WTC11 (cell line): ENCODE results near the gene TPT1. TPM values are rescaled to one million over a fixed set of nuclear protein-coding genes. Genes with fewer than 3 reads are reported as not detected.

Experiments
- ATAC-seq: fragments of 200-7000 bp; cut with Tn5 transposase; 2 replicates; pipeline ENCODE4 v1.10.0; 2021; ENCODE audit warnings: mild to moderate bottlenecking, moderate library complexity
- CTCF ChIA-PET: fragments of 300-600 bp; sonication (Branson Sonifier 250); formaldehyde crosslinking; loops from one replicate; lab custom pipeline; 2021; ENCODE audit warnings: antibody characterized with exemption; lab: Charles Lee
- POLR2A ChIA-PET: fragments of 350-600 bp; sonication (Branson Sonifier 250); formaldehyde crosslinking; loops from one replicate; lab custom pipeline; 2021; ENCODE audit warnings: antibody characterized with exemption; lab: Charles Lee
- DNase-seq: peaks from one replicate; pipeline ENCODE4 v3.0.0; 2021; ENCODE audit warnings: low spot score
- H3K27ac Mint-ChIP-seq: 2 replicates; pipeline ENCODE4 v1.8.0; 2021; ENCODE audit warnings: mixed read lengths
- H3K27me3 Mint-ChIP-seq: 2 replicates; pipeline ENCODE4 v1.8.0; 2021; ENCODE audit warnings: low read depth, mild to moderate bottlenecking, moderate library complexity, mixed read lengths
- H3K36me3 Mint-ChIP-seq: 2 replicates; pipeline ENCODE4 v1.8.0; 2021; ENCODE audit warnings: mixed read lengths
- H3K4me1 Mint-ChIP-seq: 2 replicates; pipeline ENCODE4 v1.8.0; 2022; ENCODE audit warnings: mixed read lengths
- H3K4me3 Mint-ChIP-seq: 2 replicates; pipeline ENCODE4 v1.8.0; 2021; ENCODE audit warnings: mild to moderate bottlenecking, moderate library complexity, mixed read lengths
- H3K9me3 Mint-ChIP-seq: 2 replicates; pipeline ENCODE4 v1.8.0; 2021; ENCODE audit warnings: mixed read lengths
- ATF3 ChIP-seq: sonication (generic); formaldehyde crosslinking; conservative IDR thresholded peaks from 2 replicates; pipeline ENCODE4 v1.8.1; 2022; ENCODE audit warnings: mild to moderate bottlenecking, missing genetic modification reagents
- CBFB ChIP-seq: sonication (generic); formaldehyde crosslinking; IDR thresholded peaks from 2 replicates; pipeline ENCODE4 v1.8.1; 2022; ENCODE audit warnings: mild to moderate bottlenecking, low read depth, missing genetic modification reagents
- EMX1 ChIP-seq: fragments of 250-450 bp; sonication (Bioruptor Pico); IDR thresholded peaks from 2 replicates; pipeline ENCODE4 v1.8.0; 2021; ENCODE audit warnings: mild to moderate bottlenecking
- ETV6 ChIP-seq: sonication (generic); formaldehyde crosslinking; IDR thresholded peaks from 2 replicates; pipeline ENCODE4 v1.8.1; 2022; ENCODE audit warnings: mild to moderate bottlenecking, missing genetic modification reagents
- FOXP4 ChIP-seq: sonication (generic); formaldehyde crosslinking; IDR thresholded peaks from 2 replicates; pipeline ENCODE4 v1.8.0; 2022; ENCODE audit warnings: mild to moderate bottlenecking, missing genetic modification reagents
- HMGXB4 ChIP-seq: sonication (generic); formaldehyde crosslinking; IDR thresholded peaks from 2 replicates; pipeline ENCODE4 v1.8.1; 2023; ENCODE audit warnings: mild to moderate bottlenecking, moderate library complexity, missing genetic modification reagents
- JAZF1 ChIP-seq: fragments of 250-450 bp; sonication (Bioruptor Pico); IDR thresholded peaks from 2 replicates; pipeline ENCODE4 v1.9.0; 2021; ENCODE audit warnings: moderate library complexity, mild to moderate bottlenecking, inconsistent platforms
- KAT7 ChIP-seq: sonication (generic); formaldehyde crosslinking; IDR thresholded peaks from 2 replicates; pipeline ENCODE4 v1.8.1; 2023; ENCODE audit warnings: missing genetic modification reagents, mild to moderate bottlenecking, borderline replicate concordance
- OVOL2 ChIP-seq: fragments of 250-450 bp; sonication (Bioruptor Pico); IDR thresholded peaks from 2 replicates; pipeline ENCODE4 v1.9.0; 2021; ENCODE audit warnings: mild to moderate bottlenecking, borderline replicate concordance
- PRRX2 ChIP-seq: fragments of 250-450 bp; sonication (Bioruptor Pico); IDR thresholded peaks from 2 replicates; pipeline ENCODE4 v1.8.0; 2021; ENCODE audit warnings: mild to moderate bottlenecking
- SOX15 ChIP-seq: fragments of 250-450 bp; sonication (Bioruptor Pico); IDR thresholded peaks from 2 replicates; pipeline ENCODE4 v1.9.0; 2021; ENCODE audit warnings: mild to moderate bottlenecking
- ZBTB43 ChIP-seq: sonication (generic); formaldehyde crosslinking; IDR thresholded peaks from 2 replicates; pipeline ENCODE4 v1.8.1; 2023; ENCODE audit warnings: mild to moderate bottlenecking, missing genetic modification reagents
- ZNF396 ChIP-seq: fragments of 250-450 bp; sonication (Bioruptor Pico); IDR thresholded peaks from 2 replicates; pipeline ENCODE4 v1.8.0; 2021; ENCODE audit warnings: mild to moderate bottlenecking, moderate library complexity, borderline replicate concordance
- ZNF416 ChIP-seq: fragments of 250-450 bp; sonication (Bioruptor Pico); IDR thresholded peaks from 2 replicates; pipeline ENCODE4 v1.9.0; 2021; ENCODE audit warnings: mild to moderate bottlenecking, inconsistent platforms
- total RNA-seq: library from RNA; stranded (reverse); gene quantifications from 3 replicates; pipeline ENCODE4 v1.2.3, GENCODE V29; 2021

The TPT1 gene
- total RNA-seq, 1 experiment from 2014 or later = 1,861 TPM

- ATAC-seq (no peak), DNase-seq (no peak)
- no peak overlapping the region for H3K27ac Mint-ChIP-seq
- H3K36me3 Mint-ChIP-seq = no peaks in the 10 kb centered on the region
- ChIA-PET CTCF (no interaction called here), POLR2A (no interaction called here)
- no peaks in the 10 kb centered on the region for H3K9me3 Mint-ChIP-seq
- TF ChIP-seq CBFB (CRISPR knock-in tag) (no peak), KAT7 (CRISPR knock-in tag) (no peak), HMGXB4 (CRISPR knock-in tag) (no peak), ZBTB43 (CRISPR knock-in tag) (no peak), SOX15 (CRISPR knock-in tag) (no peak), ETV6 (CRISPR knock-in tag) (no peak), OVOL2 (CRISPR knock-in tag) (no peak)
- no peak overlapping the region for H3K4me3 Mint-ChIP-seq
- peaks cover 8% of the 10 kb centered on the region for H3K4me1 Mint-ChIP-seq
- H3K27me3 Mint-ChIP-seq = no peaks in the 10 kb centered on the region
Measured at GRCh38 chr13:45316996-45317395, 24.0 kb downstream of the TPT1 start.

GRCh38 chr13:45316338-45316737 lies 24.6 kb downstream of the TPT1 start:
- ATAC-seq = no peak
- CTCF ChIA-PET = no interaction called here
- H3K4me1 Mint-ChIP-seq = peaks cover 8% of the 10 kb centered on the region

GRCh38 chr13:45315520-45316167 lies 25.3 kb downstream of the TPT1 start:
- ChIA-PET CTCF (no interaction called here), POLR2A (interaction anchor here (0.6 to 1.0 kb wide), 2 partner anchors 26 to 809 kb away, joined by 3 to 4 read pairs; partner anchors contain the start of gene TPT1)
- H3K9me3 Mint-ChIP-seq = no peaks in the 10 kb centered on the region
- ATAC-seq (no peak), DNase-seq (no peak)
- no peaks in the 10 kb centered on the region for H3K36me3 Mint-ChIP-seq
- H3K27me3 Mint-ChIP-seq = no peaks in the 10 kb centered on the region
- TF ChIP-seq ATF3 (CRISPR knock-in tag) (no peak), FOXP4 (no peak), KAT7 (CRISPR knock-in tag) (no peak), ZNF416 (CRISPR knock-in tag) (no peak), EMX1 (CRISPR knock-in tag) (no peak), JAZF1 (CRISPR knock-in tag) (no peak)
- H3K4me1 Mint-ChIP-seq = peaks cover 13% of the 10 kb centered on the region
- H3K27ac Mint-ChIP-seq = no peak overlapping the region
- no peak overlapping the region for H3K4me3 Mint-ChIP-seq

More at GRCh38 chr13:45316338-45316737, 24.6 kb downstream of the TPT1 start:
- Mint-ChIP-seq H3K27me3 (no peaks in the 10 kb centered on the region), H3K36me3 (no peaks in the 10 kb centered on the region), H3K9me3 (no peaks in the 10 kb centered on the region), H3K27ac (no peak overlapping the region), H3K4me3 (no peak overlapping the region)
- TF ChIP-seq ZNF396 (CRISPR knock-in tag) = no peak
- TF ChIP-seq PRRX2 (CRISPR knock-in tag) = no peak
- DNase-seq = no peak
- POLR2A ChIA-PET = interaction anchor here (0.6 kb wide), 1 partner anchor 808 kb away, joined by 3 read pairs; no protein-coding TSS in a partner anchor
